ENCODE data around the gene HRC.

Gene HRC

DNA sequence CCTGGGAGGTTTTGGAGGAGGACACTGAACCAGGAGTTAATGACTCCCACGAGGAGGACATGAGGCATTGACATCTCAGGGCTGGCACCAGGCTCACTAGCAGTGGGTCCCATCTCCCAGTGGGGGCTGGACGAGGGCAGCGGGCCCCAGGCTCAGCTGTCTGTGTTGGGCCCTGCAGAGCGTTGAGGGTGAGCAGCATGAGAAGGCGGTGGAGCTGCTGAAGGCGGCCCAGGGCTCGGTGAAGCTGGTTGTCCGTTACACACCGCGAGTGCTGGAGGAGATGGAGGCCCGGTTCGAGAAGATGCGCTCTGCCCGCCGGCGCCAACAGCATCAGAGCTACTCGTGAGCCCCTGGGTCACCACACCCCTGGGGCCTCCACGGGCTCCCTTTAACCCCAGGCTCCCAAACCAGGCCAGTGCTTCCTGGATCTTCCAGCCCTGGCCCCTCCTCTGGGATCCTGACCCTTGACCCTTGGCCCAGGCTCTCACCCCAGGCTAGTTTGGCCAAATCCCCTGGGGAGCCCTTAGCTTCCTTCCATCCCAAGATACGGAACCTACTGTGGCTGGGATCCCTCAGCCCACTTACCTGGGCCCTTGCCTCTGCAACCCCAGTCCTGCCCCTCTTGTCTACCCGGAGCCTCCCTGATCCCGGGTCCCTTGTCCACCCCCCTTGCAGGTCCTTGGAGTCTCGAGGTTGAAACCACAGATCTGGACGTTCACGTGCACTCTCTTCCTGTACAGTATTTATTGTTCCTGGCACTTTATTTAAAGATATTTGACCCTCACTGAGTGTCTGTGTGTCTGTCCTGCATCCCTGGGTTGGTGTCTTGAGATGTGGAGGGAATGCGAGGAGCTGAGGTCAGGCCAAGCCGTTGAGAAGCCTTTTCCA is 37.3 kb downstream of the HRC start:
- Histone ChIP-seq H3K4me3 (ENCODE audit: low read length in 2 of 2) (peak overlapping the region; percentile 72 to 80), H3K4me1 (ENCODE audit: control insufficient read depth in 2 of 2, insufficient read depth in 2 of 2, low read length in 2 of 2) (peaks cover 28 to 29% of the 10 kb centered on the region in 2 donors)

DNA sequence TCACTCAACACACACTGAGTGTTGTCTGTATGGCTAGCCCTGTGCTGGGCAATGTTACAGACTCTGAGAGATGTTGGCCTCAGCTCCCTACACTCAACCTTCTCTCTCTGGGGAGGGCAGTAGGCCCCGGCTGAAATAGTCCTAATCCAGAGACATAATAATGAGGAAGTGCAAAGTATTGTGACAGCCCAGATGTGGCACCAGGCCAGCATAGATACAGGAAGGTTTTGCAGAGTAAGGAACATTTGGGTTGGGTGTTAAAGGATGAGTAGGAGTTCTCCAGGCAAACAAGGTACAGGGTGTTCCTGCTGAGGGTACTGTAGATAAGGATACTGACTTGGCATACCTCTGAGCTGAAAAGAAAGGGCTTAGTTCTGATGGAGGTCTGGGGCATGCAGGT is 38.7 kb downstream of the HRC start:
- Histone ChIP-seq H3K4me1 (ENCODE audit: control insufficient read depth in 2 of 2, insufficient read depth in 2 of 2, low read length in 2 of 2) (peaks cover 28 to 29% of the 10 kb centered on the region in 2 donors), H3K27me3 (ENCODE audit: control insufficient read depth in 2 of 2, insufficient read depth in 2 of 2, low read length in 2 of 2) (peaks cover 2 to 5% of the 10 kb centered on the region in 2 donors), H3K36me3 (ENCODE audit: control insufficient read depth in 2 of 2, insufficient read depth in 2 of 2, low read length in 2 of 2) (no peaks in the 10 kb centered on the region), H3K9me3 (ENCODE audit: control insufficient read depth in 2 of 2, low read length in 2 of 2) (no peaks in the 10 kb centered on the region), H3K9ac (ENCODE audit: low read depth in 1 of 2, low read length in 2 of 2) (no peak overlapping the region), H3K4me3 (ENCODE audit: low read length in 2 of 2) (no peak overlapping the region), H3K27ac (ENCODE audit: low read depth in 2 of 2, low read length in 2 of 2) (no peak overlapping the region)

More for the DNA sequence above, 37.3 kb downstream of the HRC start:
- Histone ChIP-seq H3K36me3 (ENCODE audit: control insufficient read depth in 2 of 2, insufficient read depth in 2 of 2, low read length in 2 of 2) (no peaks in the 10 kb centered on the region), H3K9ac (ENCODE audit: low read depth in 1 of 2, low read length in 2 of 2) (peak overlapping the region; percentile 90 to 98), H3K9me3 (ENCODE audit: control insufficient read depth in 2 of 2, low read length in 2 of 2) (no peaks in the 10 kb centered on the region), H3K27me3 (ENCODE audit: control insufficient read depth in 2 of 2, insufficient read depth in 2 of 2, low read length in 2 of 2) (peaks cover 2 to 5% of the 10 kb centered on the region in 2 donors), H3K27ac (ENCODE audit: low read depth in 2 of 2, low read length in 2 of 2) (peak overlapping the region; percentile 99)

DNA sequence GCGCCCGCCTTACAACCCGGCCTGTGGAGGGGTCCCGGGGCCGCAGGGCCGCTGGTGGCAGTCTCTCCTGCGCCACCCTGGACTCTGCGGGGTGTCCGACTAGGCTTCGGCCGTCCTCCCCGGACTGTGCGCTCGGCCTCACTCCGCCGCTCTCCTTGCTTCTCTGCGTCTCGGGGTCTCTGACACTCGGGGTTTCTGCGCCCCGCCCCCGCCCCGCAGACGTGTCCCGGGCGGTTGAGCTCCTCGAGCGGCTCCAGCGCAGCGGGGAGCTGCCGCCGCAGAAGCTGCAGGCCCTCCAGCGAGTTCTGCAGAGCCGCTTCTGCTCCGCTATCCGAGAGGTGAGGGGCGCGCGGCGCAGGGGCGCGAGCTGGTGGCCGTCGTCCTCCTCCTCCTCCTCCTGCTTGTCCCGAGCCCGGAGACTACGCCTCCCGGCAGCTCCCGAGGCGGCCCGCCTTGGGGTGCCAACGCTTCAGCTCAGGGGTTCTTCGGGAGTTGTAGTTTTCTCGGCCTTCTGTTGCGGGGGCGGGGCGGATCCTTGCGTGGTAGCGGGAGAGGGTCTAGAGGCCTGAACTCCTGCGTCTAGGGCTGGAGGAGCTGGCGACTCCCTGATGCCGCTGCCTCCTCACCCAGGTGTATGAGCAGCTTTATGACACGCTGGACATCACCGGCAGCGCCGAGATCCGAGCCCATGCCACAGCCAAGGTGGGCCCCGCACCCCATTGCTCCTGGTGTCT is 40.4 kb downstream of the HRC start:
- Histone ChIP-seq H3K27me3 (ENCODE audit: control insufficient read depth in 2 of 2, insufficient read depth in 2 of 2, low read length in 2 of 2) (no peaks in the 10 kb centered on the region), H3K9ac (ENCODE audit: low read depth in 1 of 2, low read length in 2 of 2) (peak overlapping the region; percentile 56 to 73), H3K9me3 (ENCODE audit: control insufficient read depth in 2 of 2, low read length in 2 of 2) (no peaks in the 10 kb centered on the region), H3K4me1 (ENCODE audit: control insufficient read depth in 2 of 2, insufficient read depth in 2 of 2, low read length in 2 of 2) (peaks cover 20 to 23% of the 10 kb centered on the region in 2 donors), H3K4me3 (ENCODE audit: low read length in 2 of 2) (peak overlapping the region; percentile 74 to 75), H3K27ac (ENCODE audit: low read depth in 2 of 2, low read length in 2 of 2) (peak overlapping the region; percentile 28 to 58), H3K36me3 (ENCODE audit: control insufficient read depth in 2 of 2, insufficient read depth in 2 of 2, low read length in 2 of 2) (no peaks in the 10 kb centered on the region)

DNA sequence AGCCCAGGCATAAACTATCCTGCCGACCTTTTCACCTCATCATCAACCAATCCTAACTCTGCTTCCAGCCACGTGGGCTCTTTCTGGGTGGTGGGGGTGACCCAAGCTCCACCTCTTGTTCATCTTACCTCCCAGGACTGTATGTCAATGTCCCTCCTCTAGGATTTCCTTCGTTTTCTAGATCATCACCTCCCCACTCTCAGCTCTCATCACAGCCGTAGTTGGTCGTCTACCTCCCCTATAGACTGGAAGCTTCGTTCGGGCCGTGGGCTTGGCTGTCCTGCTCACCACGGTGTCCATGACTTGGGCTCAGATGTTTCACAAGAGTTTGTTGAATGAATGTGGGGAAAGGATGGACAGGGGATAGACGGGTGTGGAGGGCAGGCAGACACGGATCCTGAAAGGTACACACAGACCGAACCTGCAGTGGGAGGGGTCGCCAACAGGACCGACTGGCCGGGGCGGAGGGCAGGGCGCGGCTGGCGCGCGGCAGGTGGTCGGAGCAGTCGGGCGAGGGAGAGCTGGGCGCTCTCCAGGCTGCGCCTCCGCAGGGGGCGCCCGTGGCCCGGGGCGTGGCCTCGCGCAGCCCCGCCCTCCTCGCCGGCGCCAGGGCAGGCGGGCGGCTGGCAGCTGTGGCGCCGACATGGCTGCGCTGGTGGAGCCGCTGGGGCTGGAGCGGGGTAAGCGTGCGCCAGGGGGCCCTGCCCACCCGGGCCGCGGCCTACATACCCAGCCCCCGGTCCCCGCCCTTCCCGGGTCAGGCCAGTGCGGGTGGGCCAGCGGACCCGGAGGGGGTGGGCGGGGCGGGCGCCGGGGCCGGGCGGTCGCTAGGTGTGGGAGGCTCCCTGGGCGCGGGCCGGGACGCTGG is 41.2 kb downstream of the HRC start, which contains the start of gene LIN7B:
Gene LIN7B, plus strand, starts transcription at position 609 of the 868 bp plus-strand sequence. Its CDS starts 35 bp downstream, at position 644.
- Histone ChIP-seq H3K36me3 (ENCODE audit: control insufficient read depth in 2 of 2, insufficient read depth in 2 of 2, low read length in 2 of 2) (peaks cover 1 to 2% of the 10 kb centered on the region in 2 donors), H3K27me3 (ENCODE audit: control insufficient read depth in 2 of 2, insufficient read depth in 2 of 2, low read length in 2 of 2) (no peaks in the 10 kb centered on the region), H3K9me3 (ENCODE audit: control insufficient read depth in 2 of 2, low read length in 2 of 2) (no peaks in the 10 kb centered on the region), H3K9ac (ENCODE audit: low read depth in 1 of 2, low read length in 2 of 2) (peak within 1 kb of the TSS; percentile 56 to 73), H3K4me1 (ENCODE audit: control insufficient read depth in 2 of 2, insufficient read depth in 2 of 2, low read length in 2 of 2) (peaks cover 19 to 21% of the 10 kb centered on the region in 2 donors), H3K4me3 (ENCODE audit: low read length in 2 of 2) (peak within 1 kb of the TSS; percentile 75 to 76), H3K27ac (ENCODE audit: low read depth in 2 of 2, low read length in 2 of 2) (peak within 1 kb of the TSS; percentile 42 to 58)

GRCh38 chr19:49111218-49111998 is 43.8 kb downstream of the HRC start:
- Histone ChIP-seq H3K36me3 (ENCODE audit: control insufficient read depth in 2 of 2, insufficient read depth in 2 of 2, low read length in 2 of 2) (peaks cover 21 to 24% of the 10 kb centered on the region in 2 donors), H3K4me3 (ENCODE audit: low read length in 2 of 2) (no peak overlapping the region), H3K27me3 (ENCODE audit: control insufficient read depth in 2 of 2, insufficient read depth in 2 of 2, low read length in 2 of 2) (no peaks in the 10 kb centered on the region), H3K4me1 (ENCODE audit: control insufficient read depth in 2 of 2, insufficient read depth in 2 of 2, low read length in 2 of 2) (peaks cover 5 to 9% of the 10 kb centered on the region in 2 donors), H3K9me3 (ENCODE audit: control insufficient read depth in 2 of 2, low read length in 2 of 2) (no peaks in the 10 kb centered on the region), H3K9ac (ENCODE audit: low read depth in 1 of 2, low read length in 2 of 2) (no peak overlapping the region), H3K27ac (ENCODE audit: low read depth in 2 of 2, low read length in 2 of 2) (no peak overlapping the region)

GRCh38 chr19:49110567-49110966 is 44.6 kb downstream of the HRC start:
- Histone ChIP-seq H3K9me3 (ENCODE audit: control insufficient read depth in 2 of 2, low read length in 2 of 2) (no peaks in the 10 kb centered on the region), H3K36me3 (ENCODE audit: control insufficient read depth in 2 of 2, insufficient read depth in 2 of 2, low read length in 2 of 2) (peaks cover 26 to 28% of the 10 kb centered on the region in 2 donors), H3K27ac (ENCODE audit: low read depth in 2 of 2, low read length in 2 of 2) (no peak overlapping the region), H3K4me3 (ENCODE audit: low read length in 2 of 2) (no peak overlapping the region), H3K4me1 (ENCODE audit: control insufficient read depth in 2 of 2, insufficient read depth in 2 of 2, low read length in 2 of 2) (peaks cover 5 to 9% of the 10 kb centered on the region in 2 donors), H3K9ac (ENCODE audit: low read depth in 1 of 2, low read length in 2 of 2) (no peak overlapping the region), H3K27me3 (ENCODE audit: control insufficient read depth in 2 of 2, insufficient read depth in 2 of 2, low read length in 2 of 2) (no peaks in the 10 kb centered on the region)

DNA sequence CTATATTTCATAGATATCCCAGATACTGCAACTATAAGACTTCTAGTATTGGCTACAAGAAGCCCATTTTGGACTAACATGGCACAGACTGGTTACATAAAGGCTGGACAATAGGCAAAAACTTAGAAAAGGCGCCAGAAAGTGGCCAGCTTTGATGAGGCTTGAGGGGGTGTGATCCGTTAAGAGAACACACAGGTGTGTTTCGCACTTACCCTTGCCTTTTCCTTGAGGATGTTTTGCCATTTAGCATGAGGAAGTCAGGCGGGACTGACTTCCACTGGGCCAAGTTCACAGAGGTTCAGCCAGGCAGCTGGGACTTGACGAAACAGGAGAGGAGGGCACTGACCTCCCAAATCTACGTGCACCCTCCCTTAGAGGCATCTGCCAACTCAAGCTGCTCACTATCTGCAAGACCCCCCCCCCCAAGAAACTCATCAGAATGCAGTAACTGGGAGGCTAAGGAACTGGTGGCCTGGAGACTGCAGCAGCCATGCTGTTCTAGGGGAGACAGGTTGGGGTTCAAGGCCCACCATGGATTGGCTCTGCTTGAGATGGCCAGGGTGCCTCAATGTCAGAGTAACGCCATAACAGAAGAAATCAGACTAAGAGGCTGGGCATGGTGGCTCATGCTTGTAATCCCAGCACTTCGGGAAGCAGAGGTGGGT is 45.5 kb downstream of the HRC start:
- H3K9ac ChIP-seq (ENCODE audit: low read depth in 1 of 2, low read length in 2 of 2), result no peak overlapping the region

GRCh38 chr19:49109051-49109450 is 46.1 kb downstream of the HRC start:
- Histone ChIP-seq H3K9me3 (ENCODE audit: control insufficient read depth in 2 of 2, low read length in 2 of 2) (no peaks in the 10 kb centered on the region), H3K9ac (ENCODE audit: low read depth in 1 of 2, low read length in 2 of 2) (no peak overlapping the region), H3K27ac (ENCODE audit: low read depth in 2 of 2, low read length in 2 of 2) (no peak overlapping the region), H3K4me3 (ENCODE audit: low read length in 2 of 2) (no peak overlapping the region), H3K27me3 (ENCODE audit: control insufficient read depth in 2 of 2, insufficient read depth in 2 of 2, low read length in 2 of 2) (no peaks in the 10 kb centered on the region), H3K4me1 (ENCODE audit: control insufficient read depth in 2 of 2, insufficient read depth in 2 of 2, low read length in 2 of 2) (peaks cover 5% of the 10 kb centered on the region in 2 donors), H3K36me3 (ENCODE audit: control insufficient read depth in 2 of 2, insufficient read depth in 2 of 2, low read length in 2 of 2) (peaks cover 36 to 37% of the 10 kb centered on the region in 2 donors)

More for the DNA sequence above, 45.5 kb downstream of the HRC start:
- no peaks in the 10 kb centered on the region for H3K27me3 ChIP-seq (ENCODE audit: control insufficient read depth in 2 of 2, insufficient read depth in 2 of 2, low read length in 2 of 2)
- H3K27ac ChIP-seq (ENCODE audit: low read depth in 2 of 2, low read length in 2 of 2), result no peak overlapping the region
- H3K9me3 ChIP-seq (ENCODE audit: control insufficient read depth in 2 of 2, low read length in 2 of 2), result no peaks in the 10 kb centered on the region
- H3K4me1 ChIP-seq (ENCODE audit: control insufficient read depth in 2 of 2, insufficient read depth in 2 of 2, low read length in 2 of 2), result peaks cover 5 to 6% of the 10 kb centered on the region in 2 donors
- H3K4me3 ChIP-seq (ENCODE audit: low read length in 2 of 2), result no peak overlapping the region
- peaks cover 33 to 34% of the 10 kb centered on the region in 2 donors for H3K36me3 ChIP-seq (ENCODE audit: control insufficient read depth in 2 of 2, insufficient read depth in 2 of 2, low read length in 2 of 2)

Measured in mucosa of rectum (tissue), 2 donors.